ENCODE data around the gene MAP3K6.

DNA sequence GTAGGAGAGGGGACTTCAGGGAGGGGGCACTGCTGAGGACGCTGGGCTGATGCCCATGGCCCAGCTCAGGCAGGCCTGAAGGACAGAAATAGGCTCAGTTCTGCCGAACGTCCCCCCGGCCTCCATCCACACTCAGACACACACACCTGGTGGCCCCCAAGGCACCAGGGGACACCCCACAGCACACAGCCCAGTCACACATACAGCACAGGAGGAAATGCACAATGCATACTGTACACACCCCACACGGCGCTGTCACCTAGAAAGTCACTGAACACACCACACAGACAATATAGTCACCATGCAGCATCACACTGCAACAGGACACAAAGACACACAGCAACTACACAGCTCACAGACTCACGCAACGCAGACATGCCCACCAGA lies 24.4 kb downstream of the MAP3K6 start:
- TF ChIP-seq POLR2AphosphoS5 (IDR thresholded peaks at IDR 0.05; ENCODE audit: borderline replicate concordance, low read depth, low read length) (no peak), EZH2 (IDR thresholded peaks at IDR 0.05) (no peak), FOXP2 (optimal IDR thresholded peaks at IDR 0.05; ENCODE audit: control extremely low read depth, extremely low read length, insufficient read depth) (no peak)
